Type B pancreatic cell (in vitro differentiated cells): ENCODE measurements around the gene NBEA. TPM values are rescaled to one million over a fixed set of nuclear protein-coding genes. Genes with fewer than 3 reads are reported as not detected.
"Not testable (repeated sequence)": the region's sequence is repeated elsewhere in the genome, so short reads cannot be mapped to it uniquely, and the experiment has no call there.

Experiments used
- DNase-seq: peaks from one replicate; pipeline ENCODE4 v3.0.0; 2021; ENCODE audit warnings: mixed read lengths; ENCODE audit not compliant: unreplicated experiment; ENCODE audit errors: extremely low spot score
- H3K27ac Mint-ChIP-seq: 2 replicates; pipeline ENCODE4 v1.8.0; 2021; ENCODE audit warnings: mild to moderate bottlenecking, mixed read lengths
- H3K27me3 Mint-ChIP-seq: 2 replicates; pipeline ENCODE4 v1.8.0; 2021; ENCODE audit warnings: mixed read lengths
- H3K36me3 Mint-ChIP-seq: 2 replicates; pipeline ENCODE4 v1.8.0; 2021; ENCODE audit warnings: mixed read lengths
- H3K4me1 Mint-ChIP-seq: one replicate; pipeline ENCODE4 v1.8.0; 2021; ENCODE audit warnings: mixed read lengths; ENCODE audit not compliant: unreplicated experiment
- H3K4me3 Mint-ChIP-seq: 2 replicates; pipeline ENCODE4 v1.8.0; 2021; ENCODE audit warnings: mild to moderate bottlenecking, mixed read lengths
- H3K9me3 Mint-ChIP-seq: 2 replicates; pipeline ENCODE4 v1.8.0; 2021; ENCODE audit warnings: mixed read lengths
- CTCF ChIP-seq: fragments of 200-600 bp; sonication (generic); conservative IDR thresholded peaks from 2 replicates; pipeline ENCODE4 v1.5.0; 2021; ENCODE audit warnings: antibody characterized with exemption, mild to moderate bottlenecking
- total RNA-seq: library from RNA; stranded (reverse); gene quantifications from 2 replicates; pipeline ENCODE4 v1.2.1, GENCODE V29; 2021; ENCODE audit warnings: low replicate concordance

NBEA gene
- total RNA-seq, 1 donor from 2014 or later, result 20.8 TPM

- DNase-seq, result no peak
- H3K9me3 Mint-ChIP-seq, result no peaks in the 10 kb centered on the region
- H3K4me1 Mint-ChIP-seq, result no peaks in the 10 kb centered on the region
- no peaks in the 10 kb centered on the region for H3K27me3 Mint-ChIP-seq
- H3K27ac Mint-ChIP-seq, result no peak overlapping the region
- H3K36me3 Mint-ChIP-seq, result no peaks in the 10 kb centered on the region
- no peak for TF ChIP-seq CTCF
- no peak overlapping the region for H3K4me3 Mint-ChIP-seq
Measured at GRCh38 chr13:35092251-35092650, 150.2 kb downstream of the NBEA start.

DNA sequence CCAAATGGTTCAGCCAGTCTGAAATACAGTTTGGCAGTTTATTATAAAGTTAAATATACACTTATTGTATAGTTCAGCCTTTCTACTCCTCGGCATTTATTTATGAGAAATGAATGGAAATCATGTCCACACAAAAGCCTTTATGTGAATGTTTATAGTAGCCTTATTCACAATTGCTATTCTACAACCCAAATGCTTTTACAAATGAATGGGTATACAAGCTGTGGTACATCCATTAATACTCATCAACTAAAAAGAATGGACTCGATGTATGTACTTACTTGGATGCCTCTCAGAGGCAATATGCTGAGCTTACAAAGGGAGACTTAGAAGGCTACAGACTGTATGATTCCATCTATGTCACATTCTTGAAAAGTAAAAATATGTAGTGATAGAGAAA, 150.7 kb downstream of the NBEA start:
- Mint-ChIP-seq H3K36me3 (no peaks in the 10 kb centered on the region), H3K4me1 (no peaks in the 10 kb centered on the region), H3K4me3 (no peak overlapping the region), H3K27me3 (no peaks in the 10 kb centered on the region), H3K27ac (no peak overlapping the region), H3K9me3 (no peaks in the 10 kb centered on the region)
- no peak for DNase-seq
- TF ChIP-seq CTCF, result no peak

DNA sequence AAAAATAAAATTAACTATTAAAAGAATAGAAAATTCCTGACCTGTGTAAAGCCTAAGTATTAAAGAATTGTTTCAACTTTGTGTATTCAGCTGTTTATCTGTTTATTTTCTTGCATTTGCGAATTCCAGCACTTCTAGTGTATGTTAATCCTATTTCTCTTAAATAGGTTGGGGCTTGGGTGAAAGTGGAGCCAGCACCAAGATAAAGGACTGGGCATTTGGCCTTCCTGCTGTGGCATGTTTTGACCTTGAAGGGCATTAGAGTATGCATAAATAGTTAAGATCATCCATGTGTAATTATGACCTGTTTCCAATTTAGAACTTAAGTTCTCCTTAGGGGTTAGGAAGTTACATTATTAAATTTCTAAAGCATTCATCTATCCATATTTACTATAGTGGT, 151.3 kb downstream of the NBEA start:
- no peaks in the 10 kb centered on the region for H3K9me3 Mint-ChIP-seq
- no peak for DNase-seq
- H3K27ac Mint-ChIP-seq, result no peak overlapping the region
- H3K4me3 Mint-ChIP-seq, result no peak overlapping the region
- TF ChIP-seq CTCF, result no peak
- H3K4me1 Mint-ChIP-seq, result no peaks in the 10 kb centered on the region
- no peaks in the 10 kb centered on the region for H3K27me3 Mint-ChIP-seq
- peaks cover 3% of the 10 kb centered on the region for H3K36me3 Mint-ChIP-seq

- H3K36me3 Mint-ChIP-seq, H3K4me3 Mint-ChIP-seq, H3K4me1 Mint-ChIP-seq, H3K27me3 Mint-ChIP-seq, H3K27ac Mint-ChIP-seq, H3K9me3 Mint-ChIP-seq, DNase-seq: not testable (repeated sequence)
Measured at GRCh38 chr13:35106771-35107170, 164.7 kb downstream of the NBEA start.

DNA sequence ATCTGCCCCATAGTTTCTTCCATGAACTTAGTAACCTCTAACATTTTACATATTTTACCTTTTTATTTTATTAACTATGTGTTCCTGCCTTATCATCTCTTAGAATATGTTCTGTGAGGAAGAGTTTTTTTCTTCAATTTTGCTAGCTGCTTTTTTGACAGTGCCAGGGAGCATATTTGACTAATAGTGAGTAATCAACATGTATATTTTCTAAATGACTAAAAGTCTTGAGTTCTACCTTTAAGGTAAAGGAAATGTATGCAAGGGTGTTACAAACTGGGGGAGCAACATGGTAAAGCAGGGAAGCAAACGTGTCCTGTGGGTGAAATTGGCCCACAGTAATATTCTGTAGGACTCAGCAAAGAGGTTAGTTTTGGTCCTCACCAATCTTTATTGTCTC, 165.5 kb downstream of the NBEA start:
- no peak for DNase-seq
- H3K4me1 Mint-ChIP-seq, result no peaks in the 10 kb centered on the region
- TF ChIP-seq CTCF, result no peak
- H3K27ac Mint-ChIP-seq, result no peak overlapping the region
- no peak overlapping the region for H3K4me3 Mint-ChIP-seq
- H3K9me3 Mint-ChIP-seq, result no peaks in the 10 kb centered on the region
- H3K27me3 Mint-ChIP-seq, result no peaks in the 10 kb centered on the region
- H3K36me3 Mint-ChIP-seq, result no peaks in the 10 kb centered on the region

GRCh38 chr13:35113612-35114011, 171.5 kb downstream of the NBEA start:
- not testable (repeated sequence) for DNase-seq, H3K4me1 Mint-ChIP-seq, H3K27me3 Mint-ChIP-seq, H3K9me3 Mint-ChIP-seq, H3K4me3 Mint-ChIP-seq, H3K36me3 Mint-ChIP-seq, H3K27ac Mint-ChIP-seq

DNA sequence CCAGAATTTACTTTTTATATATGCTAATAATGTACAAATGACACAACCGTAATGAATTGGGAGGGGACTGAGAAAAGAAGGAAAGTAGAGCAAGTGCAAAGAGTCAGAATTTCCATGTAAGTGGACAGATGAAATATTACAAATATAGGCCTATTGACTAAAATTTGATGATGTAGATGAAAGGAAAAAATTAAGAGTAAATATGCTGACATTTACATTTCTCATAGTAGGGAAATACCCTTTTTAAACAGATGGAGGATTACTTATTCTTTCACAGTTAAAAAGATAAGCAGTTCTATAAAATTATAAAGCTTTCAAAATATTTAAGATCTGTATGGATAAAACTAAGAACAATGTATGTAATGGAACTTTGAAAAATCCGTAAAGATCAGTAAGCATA, 185.4 kb downstream of the NBEA start:
- Mint-ChIP-seq H3K27me3 (no peaks in the 10 kb centered on the region), H3K4me3 (no peak overlapping the region), H3K4me1 (no peaks in the 10 kb centered on the region)

More for the DNA sequence above, 185.4 kb downstream of the NBEA start:
- Mint-ChIP-seq H3K9me3 (no peaks in the 10 kb centered on the region), H3K27ac (no peak overlapping the region), H3K36me3 (no peaks in the 10 kb centered on the region)
- no peak for DNase-seq
- TF ChIP-seq CTCF, result no peak
